ENCODE data around the gene ARMCX4. TPM values are rescaled to one million over a fixed set of nuclear protein-coding genes. Genes with fewer than 3 reads are reported as not detected.

ARMCX4 gene
- polyA plus RNA-seq, 1 of the 3 experiments (the other 2 are of a cell fraction): 3.7 TPM

DNA sequence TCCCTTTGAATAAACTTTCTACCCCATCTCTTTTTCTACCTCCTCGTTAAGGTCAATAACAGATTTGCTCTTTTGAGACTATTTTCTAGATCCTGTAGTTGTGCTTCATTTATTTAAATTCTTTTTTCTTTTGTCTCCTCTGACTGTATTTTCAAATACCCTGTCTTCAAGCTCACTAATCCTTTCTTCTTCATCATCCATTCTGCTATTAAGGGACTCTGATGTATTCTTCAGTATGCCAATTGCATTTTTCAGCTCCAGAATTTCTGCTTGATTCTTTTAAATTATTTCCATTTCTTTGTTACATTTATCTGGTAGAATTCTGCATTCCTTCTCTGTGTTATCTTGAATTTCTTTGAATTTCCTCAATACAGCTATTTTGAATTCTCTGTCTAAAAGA, 36.0 kb upstream of the ARMCX4 start:
- no peak for DNase-seq
- Histone ChIP-seq H3K4me2 (no peak overlapping the region), H3K79me2 (ENCODE audit: insufficient read depth) (no peaks in the 10 kb centered on the region), H3K27ac (ENCODE audit: low read depth in 2 of 2, low read length in 1 of 2) (no peak overlapping the region), H3K4me1 (ENCODE audit: control insufficient read depth in 1 of 2, insufficient read depth in 2 of 2, low read depth in 1 of 2, low read length in 1 of 2) (no peaks in the 10 kb centered on the region), H3K27me3 (ENCODE audit: insufficient read depth) (no peaks in the 10 kb centered on the region), H4K20me1 (ENCODE audit: insufficient read depth) (no peaks in the 10 kb centered on the region), H3K9me3 (no peaks in the 10 kb centered on the region), H3K9me2 (no peaks in the 10 kb centered on the region), H3K9ac (no peak overlapping the region), H3F3A (replicated peaks; ENCODE audit: insufficient read depth) (no peaks in the 10 kb centered on the region), H2AFZ (ENCODE audit: low read depth) (no peak overlapping the region), H3K4me3 (ENCODE audit: low read depth in 2 of 2, low read length in 1 of 2) (no peak overlapping the region), H3K36me3 (replicated peaks in 1 of 2; ENCODE audit: control insufficient read depth in 1 of 2, insufficient read depth in 2 of 2, low read length in 1 of 2) (no peaks in the 10 kb centered on the region)
- POLR2A ChIA-PET: no interaction called here
- WGBS (ENCODE audit: low lambda C conversion rate): 47% methylated on average over 1 of the region's 1 CpG
- TF ChIP-seq, protein P1, sequence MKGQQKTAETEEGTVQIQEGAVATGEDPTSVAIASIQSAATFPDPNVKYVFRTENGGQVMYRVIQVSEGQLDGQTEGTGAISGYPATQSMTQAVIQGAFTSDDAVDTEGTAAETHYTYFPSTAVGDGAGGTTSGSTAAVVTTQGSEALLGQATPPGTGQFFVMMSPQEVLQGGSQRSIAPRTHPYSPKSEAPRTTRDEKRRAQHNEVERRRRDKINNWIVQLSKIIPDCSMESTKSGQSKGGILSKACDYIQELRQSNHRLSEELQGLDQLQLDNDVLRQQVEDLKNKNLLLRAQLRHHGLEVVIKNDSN (IDR thresholded peaks at IDR 0.05; ENCODE audit: borderline replicate concordance, low read depth): no peak
- TF ChIP-seq POLR2AphosphoS5 (IDR thresholded peaks at IDR 0.05; ENCODE audit: low read depth, low read length) (no peak), TAF1 (IDR thresholded peaks at IDR 0.05; ENCODE audit: borderline replicate concordance, low read depth, low read length) (no peak), RAD21 (IDR thresholded peaks at IDR 0.05; ENCODE audit: low read length) (no peak), TCF12 (IDR thresholded peaks at IDR 0.05) (no peak), GATA2 (CRISPR knock-in tag; IDR thresholded peaks at IDR 0.05) (no peak), FOXM1 (IDR thresholded peaks at IDR 0.05; ENCODE audit: low read depth) (no peak), MEF2A (IDR thresholded peaks at IDR 0.05; ENCODE audit: borderline replicate concordance, low read depth) (no peak), YY1 (IDR thresholded peaks at IDR 0.05; ENCODE audit: low read depth) (no peak), RFX5 (IDR thresholded peaks at IDR 0.05; ENCODE audit: low read length) (no peak), NRF1 (IDR thresholded peaks at IDR 0.05; ENCODE audit: low read depth, low read length) (no peak), MXI1 (IDR thresholded peaks at IDR 0.05; ENCODE audit: low read depth, low read length) (no peak), RXRA (IDR thresholded peaks at IDR 0.05; ENCODE audit: borderline replicate concordance, low read depth) (no peak), EP300 (IDR thresholded peaks at IDR 0.05; ENCODE audit: borderline replicate concordance in 1 of 2, low read depth in 1 of 2, low read length in 1 of 2) (no peak), NFIC (IDR thresholded peaks at IDR 0.05; ENCODE audit: borderline replicate concordance) (no peak)
- TF ChIP-seq, protein P2, sequence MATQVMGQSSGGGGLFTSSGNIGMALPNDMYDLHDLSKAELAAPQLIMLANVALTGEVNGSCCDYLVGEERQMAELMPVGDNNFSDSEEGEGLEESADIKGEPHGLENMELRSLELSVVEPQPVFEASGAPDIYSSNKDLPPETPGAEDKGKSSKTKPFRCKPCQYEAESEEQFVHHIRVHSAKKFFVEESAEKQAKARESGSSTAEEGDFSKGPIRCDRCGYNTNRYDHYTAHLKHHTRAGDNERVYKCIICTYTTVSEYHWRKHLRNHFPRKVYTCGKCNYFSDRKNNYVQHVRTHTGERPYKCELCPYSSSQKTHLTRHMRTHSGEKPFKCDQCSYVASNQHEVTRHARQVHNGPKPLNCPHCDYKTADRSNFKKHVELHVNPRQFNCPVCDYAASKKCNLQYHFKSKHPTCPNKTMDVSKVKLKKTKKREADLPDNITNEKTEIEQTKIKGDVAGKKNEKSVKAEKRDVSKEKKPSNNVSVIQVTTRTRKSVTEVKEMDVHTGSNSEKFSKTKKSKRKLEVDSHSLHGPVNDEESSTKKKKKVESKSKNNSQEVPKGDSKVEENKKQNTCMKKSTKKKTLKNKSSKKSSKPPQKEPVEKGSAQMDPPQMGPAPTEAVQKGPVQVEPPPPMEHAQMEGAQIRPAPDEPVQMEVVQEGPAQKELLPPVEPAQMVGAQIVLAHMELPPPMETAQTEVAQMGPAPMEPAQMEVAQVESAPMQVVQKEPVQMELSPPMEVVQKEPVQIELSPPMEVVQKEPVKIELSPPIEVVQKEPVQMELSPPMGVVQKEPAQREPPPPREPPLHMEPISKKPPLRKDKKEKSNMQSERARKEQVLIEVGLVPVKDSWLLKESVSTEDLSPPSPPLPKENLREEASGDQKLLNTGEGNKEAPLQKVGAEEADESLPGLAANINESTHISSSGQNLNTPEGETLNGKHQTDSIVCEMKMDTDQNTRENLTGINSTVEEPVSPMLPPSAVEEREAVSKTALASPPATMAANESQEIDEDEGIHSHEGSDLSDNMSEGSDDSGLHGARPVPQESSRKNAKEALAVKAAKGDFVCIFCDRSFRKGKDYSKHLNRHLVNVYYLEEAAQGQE (IDR thresholded peaks at IDR 0.05; ENCODE audit: low read depth, low read length): no peak
- TF ChIP-seq, protein P3, sequence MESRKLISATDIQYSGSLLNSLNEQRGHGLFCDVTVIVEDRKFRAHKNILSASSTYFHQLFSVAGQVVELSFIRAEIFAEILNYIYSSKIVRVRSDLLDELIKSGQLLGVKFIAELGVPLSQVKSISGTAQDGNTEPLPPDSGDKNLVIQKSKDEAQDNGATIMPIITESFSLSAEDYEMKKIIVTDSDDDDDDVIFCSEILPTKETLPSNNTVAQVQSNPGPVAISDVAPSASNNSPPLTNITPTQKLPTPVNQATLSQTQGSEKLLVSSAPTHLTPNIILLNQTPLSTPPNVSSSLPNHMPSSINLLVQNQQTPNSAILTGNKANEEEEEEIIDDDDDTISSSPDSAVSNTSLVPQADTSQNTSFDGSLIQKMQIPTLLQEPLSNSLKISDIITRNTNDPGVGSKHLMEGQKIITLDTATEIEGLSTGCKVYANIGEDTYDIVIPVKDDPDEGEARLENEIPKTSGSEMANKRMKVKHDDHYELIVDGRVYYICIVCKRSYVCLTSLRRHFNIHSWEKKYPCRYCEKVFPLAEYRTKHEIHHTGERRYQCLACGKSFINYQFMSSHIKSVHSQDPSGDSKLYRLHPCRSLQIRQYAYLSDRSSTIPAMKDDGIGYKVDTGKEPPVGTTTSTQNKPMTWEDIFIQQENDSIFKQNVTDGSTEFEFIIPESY (IDR thresholded peaks at IDR 0.05; ENCODE audit: borderline replicate concordance, low read depth): no peak
- TF ChIP-seq, protein P4, sequence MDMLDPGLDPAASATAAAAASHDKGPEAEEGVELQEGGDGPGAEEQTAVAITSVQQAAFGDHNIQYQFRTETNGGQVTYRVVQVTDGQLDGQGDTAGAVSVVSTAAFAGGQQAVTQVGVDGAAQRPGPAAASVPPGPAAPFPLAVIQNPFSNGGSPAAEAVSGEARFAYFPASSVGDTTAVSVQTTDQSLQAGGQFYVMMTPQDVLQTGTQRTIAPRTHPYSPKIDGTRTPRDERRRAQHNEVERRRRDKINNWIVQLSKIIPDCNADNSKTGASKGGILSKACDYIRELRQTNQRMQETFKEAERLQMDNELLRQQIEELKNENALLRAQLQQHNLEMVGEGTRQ (IDR thresholded peaks at IDR 0.05; ENCODE audit: borderline replicate concordance, low read depth, low read length): no peak
- TF ChIP-seq, protein P5, sequence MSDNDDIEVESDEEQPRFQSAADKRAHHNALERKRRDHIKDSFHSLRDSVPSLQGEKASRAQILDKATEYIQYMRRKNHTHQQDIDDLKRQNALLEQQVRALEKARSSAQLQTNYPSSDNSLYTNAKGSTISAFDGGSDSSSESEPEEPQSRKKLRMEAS (IDR thresholded peaks at IDR 0.05; ENCODE audit: low read depth): no peak
- TF ChIP-seq, protein P6, sequence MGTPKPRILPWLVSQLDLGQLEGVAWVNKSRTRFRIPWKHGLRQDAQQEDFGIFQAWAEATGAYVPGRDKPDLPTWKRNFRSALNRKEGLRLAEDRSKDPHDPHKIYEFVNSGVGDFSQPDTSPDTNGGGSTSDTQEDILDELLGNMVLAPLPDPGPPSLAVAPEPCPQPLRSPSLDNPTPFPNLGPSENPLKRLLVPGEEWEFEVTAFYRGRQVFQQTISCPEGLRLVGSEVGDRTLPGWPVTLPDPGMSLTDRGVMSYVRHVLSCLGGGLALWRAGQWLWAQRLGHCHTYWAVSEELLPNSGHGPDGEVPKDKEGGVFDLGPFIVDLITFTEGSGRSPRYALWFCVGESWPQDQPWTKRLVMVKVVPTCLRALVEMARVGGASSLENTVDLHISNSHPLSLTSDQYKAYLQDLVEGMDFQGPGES (IDR thresholded peaks at IDR 0.05; ENCODE audit: low read depth, low read length): no peak
- CTCF ChIA-PET: no interaction called here

All from SK-N-SH (cell line).